ENCODE data around the gene RCCD1. TPM values are rescaled to one million over a fixed set of nuclear protein-coding genes. Genes with fewer than 3 reads are reported as not detected.

Gene RCCD1
- total RNA-seq, 6 experiments from 2014 or later = 13.7 to 16.4 (median 14.2) TPM

GRCh38 chr15:90989040-90989768, 34.5 kb downstream of the RCCD1 start:
- DNase-seq = no peak
- peaks cover under 1% of the 10 kb centered on the region for H3K27me3 Mint-ChIP-seq (ENCODE audit: insufficient read depth)
- H3K9me3 Mint-ChIP-seq = no peaks in the 10 kb centered on the region
- peaks cover 40% of the 10 kb centered on the region for H3K4me1 Mint-ChIP-seq (ENCODE audit: low read depth)
- no peak for TF ChIP-seq CTCF (IDR thresholded peaks at IDR 0.05)
- no peak overlapping the region for H3K4me3 Mint-ChIP-seq
- peak overlapping the region; percentile 74; the same call in 1 of the 2 replicates for H3K27ac Mint-ChIP-seq
- peaks cover 19% of the 10 kb centered on the region; the same call in 1 of the 2 replicates for H3K36me3 Mint-ChIP-seq (ENCODE audit: low read depth)

GRCh38 chr15:90990446-90990845, 35.8 kb downstream of the RCCD1 start:
- TF ChIP-seq CTCF (IDR thresholded peaks at IDR 0.05) = no peak
- H3K36me3 Mint-ChIP-seq (ENCODE audit: low read depth) = peaks cover 16% of the 10 kb centered on the region; the same call in 1 of the 2 replicates
- H3K27ac Mint-ChIP-seq = no peak overlapping the region
- H3K9me3 Mint-ChIP-seq = no peaks in the 10 kb centered on the region
- H3K4me3 Mint-ChIP-seq = no peak overlapping the region
- H3K27me3 Mint-ChIP-seq (ENCODE audit: insufficient read depth) = peaks cover 2% of the 10 kb centered on the region
- peaks cover 45% of the 10 kb centered on the region for H3K4me1 Mint-ChIP-seq (ENCODE audit: low read depth)
- DNase-seq = no peak

- H3K36me3 Mint-ChIP-seq (ENCODE audit: low read depth) = peaks cover 16% of the 10 kb centered on the region; the same call in 1 of the 2 replicates
- no peaks in the 10 kb centered on the region for H3K9me3 Mint-ChIP-seq
- peaks cover 48% of the 10 kb centered on the region for H3K4me1 Mint-ChIP-seq (ENCODE audit: low read depth)
- peak overlapping the region; percentile 52 for H3K27ac Mint-ChIP-seq
- peaks cover 2% of the 10 kb centered on the region for H3K27me3 Mint-ChIP-seq (ENCODE audit: insufficient read depth)
- no peak for TF ChIP-seq CTCF (IDR thresholded peaks at IDR 0.05)
- peak overlapping the region; percentile 98 for H3K4me3 Mint-ChIP-seq
- DNase-seq = no peak
These were observed 37.1 kb downstream of the RCCD1 start for GRCh38 chr15:90991587-90992285.

- TF ChIP-seq CTCF (IDR thresholded peaks at IDR 0.05) = no peak
- DNase-seq = no peak
These were observed 39.4 kb downstream of the RCCD1 start for GRCh38 chr15:90994059-90994416.

GRCh38 chr15:90994417-90995311, 40.0 kb downstream of the RCCD1 start, which contains the start of gene PRC1:
PRC1 (minus strand) TSS chr15:90994535; CDS start chr15:90994417, 118 bp downstream.
- Mint-ChIP-seq H3K4me3 (peak within 1 kb of the TSS; percentile 98), H3K27ac (peak within 1 kb of the TSS; percentile 100), H3K4me1 (ENCODE audit: low read depth) (peaks cover 30% of the 10 kb centered on the region), H3K36me3 (ENCODE audit: low read depth) (peaks cover 19% of the 10 kb centered on the region), H3K9me3 (no peaks in the 10 kb centered on the region), H3K27me3 (ENCODE audit: insufficient read depth) (peaks cover 2% of the 10 kb centered on the region)
- no peak for TF ChIP-seq CTCF (IDR thresholded peaks at IDR 0.05)
- peak; percentile 98 for DNase-seq

More at GRCh38 chr15:90994059-90994416, 39.4 kb downstream of the RCCD1 start:
- Mint-ChIP-seq H3K27me3 (ENCODE audit: insufficient read depth) (peaks cover 2% of the 10 kb centered on the region), H3K9me3 (no peaks in the 10 kb centered on the region), H3K4me3 (peak overlapping the region; percentile 98), H3K36me3 (ENCODE audit: low read depth) (peaks cover 16% of the 10 kb centered on the region; the same call in 1 of the 2 replicates), H3K4me1 (ENCODE audit: low read depth) (peaks cover 30% of the 10 kb centered on the region), H3K27ac (peak overlapping the region; percentile 100)

Measured in HFFc6 (cell line).